IMR-90 (cell line): ENCODE results near the gene TMEM131. TPM values are rescaled to one million over a fixed set of nuclear protein-coding genes. Genes with fewer than 3 reads are reported as not detected.

Source experiments
- ATAC-seq: fragments of 200-7000 bp; cut with Tn5 transposase; 2 replicates; pipeline ENCODE4 v1.9.1; 2020; ENCODE audit warnings: low read depth, mild to moderate bottlenecking, moderate library complexity
- BruUV-seq: library from RNA; stranded (reverse); fragments of 400-500 nt; replicated peaks from 2 replicates; lab custom pipeline; 2021; lab: Mats Ljungman, UMichigan
- CTCF ChIA-PET: fragments of 300-600 bp; formaldehyde crosslinking; extraction: SDS; loops from one replicate; lab custom pipeline; 2021; ENCODE audit warnings: antibody characterized with exemption; lab: Yijun Ruan, JAX
- POLR2A ChIA-PET: fragments of 300-600 bp; sonication (Branson Sonifier 250); formaldehyde crosslinking; loops from one replicate; lab custom pipeline; 2022; ENCODE audit warnings: antibody characterized with exemption; ENCODE audit not compliant: unreplicated experiment; lab: Charles Lee
- DNase-seq: peaks from one replicate; pipeline ENCODE4 v3.0.0; 2013
- H2AFZ ChIP-seq: replicated peaks from 2 replicates; pipeline ENCODE3; 2013; ENCODE audit warnings: low read length, mild to moderate bottlenecking; ENCODE audit not compliant: poor library complexity
- H2AK5ac ChIP-seq: 2 replicates; pipeline ENCODE4 v1.6.1; 2013; ENCODE audit warnings: low read depth, low read length, inconsistent platforms
- H2AK9ac ChIP-seq: replicated peaks from 2 replicates; pipeline ENCODE3; 2013; ENCODE audit warnings: mild to moderate bottlenecking, low read depth, low read length, moderate library complexity; ENCODE audit not compliant: poor library complexity
- H2BK120ac ChIP-seq: 2 replicates; pipeline ENCODE4 v1.6.1; 2013; ENCODE audit warnings: low read depth, low read length, inconsistent platforms
- H2BK15ac ChIP-seq: 3 replicates; pipeline ENCODE4 v1.6.1; 2013; ENCODE audit warnings: low read depth, low read length, inconsistent platforms
- H2BK20ac ChIP-seq: 2 replicates; pipeline ENCODE4 v1.6.1; 2013; ENCODE audit warnings: low read depth, mild to moderate bottlenecking, inconsistent platforms, low read length, moderate library complexity
- H2BK5ac ChIP-seq: 2 replicates; pipeline ENCODE4 v1.6.1; 2013; ENCODE audit warnings: mild to moderate bottlenecking, low read depth, low read length, inconsistent platforms; ENCODE audit not compliant: poor library complexity, severe bottlenecking
- H3K14ac ChIP-seq: replicated peaks from 2 replicates; pipeline ENCODE4 v1.6.1; 2013; ENCODE audit warnings: low read depth, low read length, inconsistent platforms
- H3K18ac ChIP-seq: 2 replicates; pipeline ENCODE4 v1.6.1; 2013; ENCODE audit warnings: low read depth, low read length, control low read depth
- H3K23ac ChIP-seq: 2 replicates; pipeline ENCODE4 v1.6.1; 2013; ENCODE audit warnings: low read depth, low read length, inconsistent platforms
- H3K27ac ChIP-seq: 2 replicates; pipeline ENCODE4 v1.5.1; 2013; ENCODE audit warnings: mild to moderate bottlenecking, control low read depth, low read length; ENCODE audit not compliant: insufficient read depth
- H3K27me3 ChIP-seq: 2 replicates; pipeline ENCODE4 v1.6.1; 2013; ENCODE audit warnings: low read length; ENCODE audit not compliant: control insufficient read depth, insufficient read depth
- H3K36me3 ChIP-seq: 2 replicates; pipeline ENCODE4 v1.6.1; 2013; ENCODE audit warnings: low read length, mixed read lengths; ENCODE audit not compliant: control insufficient read depth, insufficient read depth
- H3K4ac ChIP-seq: 2 replicates; pipeline ENCODE4 v1.6.1; 2013; ENCODE audit warnings: low read depth, low read length, inconsistent platforms
- H3K4me1 ChIP-seq: 2 replicates; pipeline ENCODE4 v1.6.1; 2013; ENCODE audit warnings: low read length, mixed read lengths; ENCODE audit not compliant: control insufficient read depth, insufficient read depth
- H3K4me2 ChIP-seq: 2 replicates; pipeline ENCODE4 v1.6.1; 2013; ENCODE audit warnings: low read depth, mild to moderate bottlenecking, control low read depth, low read length, moderate library complexity
- H3K4me3 ChIP-seq: 2 replicates; pipeline ENCODE4 v1.5.1; 2013; ENCODE audit warnings: low read depth, mild to moderate bottlenecking, control low read depth, low read length, moderate library complexity; ENCODE audit not compliant: insufficient read depth
- H3K56ac ChIP-seq: 2 replicates; pipeline ENCODE4 v1.6.1; 2013; ENCODE audit warnings: low read length, inconsistent platforms; ENCODE audit not compliant: insufficient read depth; ENCODE audit errors: extremely low read depth
- H3K79me1 ChIP-seq, 2 experiments: 2 replicates each; pipeline ENCODE4 v1.6.1; 2013; ENCODE audit warnings: low read length in 2 of 2, inconsistent platforms in 1 of 2, low read depth in 1 of 2
- H3K9ac ChIP-seq: 2 replicates; pipeline ENCODE4 v1.6.1; 2013; ENCODE audit warnings: low read depth, low read length, control low read depth
- H3K9me1 ChIP-seq: 2 replicates; pipeline ENCODE4 v1.6.1; 2013; ENCODE audit warnings: low read length, inconsistent platforms; ENCODE audit not compliant: insufficient read depth
- H3K9me3 ChIP-seq: 2 replicates; pipeline ENCODE4 v1.6.1; 2013; ENCODE audit warnings: low read length; ENCODE audit not compliant: control insufficient read depth, insufficient read depth
- H4K20me1 ChIP-seq: 2 replicates; pipeline ENCODE4 v1.6.1; 2013; ENCODE audit warnings: low read length, inconsistent platforms; ENCODE audit not compliant: insufficient read depth
- H4K5ac ChIP-seq: 2 replicates; pipeline ENCODE4 v1.6.1; 2013; ENCODE audit warnings: mild to moderate bottlenecking, low read depth, low read length, control low read depth
- H4K8ac ChIP-seq, 2 experiments: 2 replicates each; pipeline ENCODE4 v1.6.1; 2013; ENCODE audit warnings: low read depth in 2 of 2, low read length in 2 of 2, control low read depth in 1 of 2, inconsistent platforms in 1 of 2
- H4K91ac ChIP-seq: 2 replicates; pipeline ENCODE4 v1.6.1; 2013; ENCODE audit warnings: low read depth, low read length, inconsistent platforms; ENCODE audit not compliant: insufficient read depth
- CEBPB ChIP-seq: IDR thresholded peaks from 2 replicates; pipeline ENCODE4 v1.6.1; 2012; ENCODE audit warnings: low read depth, low read length, improper control_type of control experiment
- CHD1 ChIP-seq: IDR thresholded peaks from 2 replicates; pipeline ENCODE4 v1.6.1; 2012; ENCODE audit warnings: low read depth, low read length, improper control_type of control experiment
- FOS ChIP-seq: fragments of 150-350 bp; IDR thresholded peaks from 2 replicates; pipeline ENCODE4 v1.6.1; 2016; ENCODE audit warnings: low read depth, low read length
- MAFK ChIP-seq: IDR thresholded peaks from 2 replicates; pipeline ENCODE4 v1.6.1; 2012; ENCODE audit warnings: low read depth, low read length, improper control_type of control experiment
- MXI1 ChIP-seq: IDR thresholded peaks from 2 replicates; pipeline ENCODE4 v1.6.1; 2012; ENCODE audit warnings: low read depth, mild to moderate bottlenecking, low read length, moderate library complexity, borderline replicate concordance
- NFE2L2 ChIP-seq: fragments of 150-350 bp; IDR thresholded peaks from 2 replicates; pipeline ENCODE4 v1.6.1; 2016; ENCODE audit warnings: low read depth, mild to moderate bottlenecking, low read length
- POLR2A ChIP-seq: IDR thresholded peaks from 2 replicates; pipeline ENCODE4 v1.6.1; 2012; ENCODE audit warnings: mild to moderate bottlenecking, low read depth, low read length
- RCOR1 ChIP-seq: IDR thresholded peaks from 2 replicates; pipeline ENCODE4 v1.6.1; 2012; ENCODE audit warnings: mild to moderate bottlenecking, low read length, improper control_type of control experiment; ENCODE audit not compliant: insufficient replicate concordance
- WGBS, 2 experiments: methylation state at CpG; one replicate each; pipeline versions ENCODE4 v1.1.5 to v1.1.7; 2013; ENCODE audit warnings: missing lambda C conversion rate in 2 of 2; ENCODE audit not compliant: insufficient read length in 1 of 2; ENCODE audit errors: extremely low coverage in 2 of 2; 5-methylcytosine and 5-hydroxymethylcytosine counted together
- dilution Hi-C: fragments of 300-500 bp; cut with HindIII; formaldehyde crosslinking; loops from one replicate; pipeline ENCODE4 v1.14.3; 2018; ENCODE audit warnings: low sequenced_read_pairs; ENCODE audit not compliant: unreplicated experiment
- in situ Hi-C: fragments of 300-500 bp; cut with MboI; formaldehyde crosslinking; loops from 3 replicates; pipeline ENCODE4 v1.14.3; 2019; ENCODE audit warnings: low sequenced_read_pairs, inconsistent platforms, mixed read lengths
- intact Hi-C: fragments of 100-400 bp; cut with micrococcal nuclease; formaldehyde crosslinking; loops from 2 replicates; pipeline ENCODE4 v1.10.0; 2022
- polyA plus RNA-seq, 3 experiments: library from polyadenylated mRNA; depleted of rRNA; stranded (reverse); fragments of >200 nt; gene quantifications; 2 replicates each; pipeline ENCODE4 v1.2.3, GENCODE V29; 2012; ENCODE audit warnings: low replicate concordance in 1 of 3
- total RNA-seq: library from RNA; depleted of rRNA; stranded (reverse); fragments of >200 nt; gene quantifications from 2 replicates; pipeline ENCODE4 v1.2.3, GENCODE V29; 2012
- TF ChIP-seq, protein P1 (sequence below): conservative IDR thresholded peaks from 2 replicates; pipeline ENCODE4 v1.5.1; 2012; ENCODE audit warnings: mild to moderate bottlenecking, low read depth, low read length, improper control_type of control experiment
- TF ChIP-seq, protein P2 (sequence below): fragments of 150-350 bp; IDR thresholded peaks from 2 replicates; pipeline ENCODE4 v1.6.1; 2016; ENCODE audit warnings: low read depth, mild to moderate bottlenecking, low read length, moderate library complexity, borderline replicate concordance
- TF ChIP-seq, protein P3 (sequence below): fragments of 150-350 bp; IDR thresholded peaks from 2 replicates; pipeline ENCODE4 v1.6.1; 2017; ENCODE audit warnings: mild to moderate bottlenecking, antibody characterized with exemption, low read length, low read depth

Gene TMEM131
- total and polyA plus RNA-seq, 2 of the 4 experiments (the other 2 are of a cell fraction) = 13.3 to 14.0 TPM

DNA sequence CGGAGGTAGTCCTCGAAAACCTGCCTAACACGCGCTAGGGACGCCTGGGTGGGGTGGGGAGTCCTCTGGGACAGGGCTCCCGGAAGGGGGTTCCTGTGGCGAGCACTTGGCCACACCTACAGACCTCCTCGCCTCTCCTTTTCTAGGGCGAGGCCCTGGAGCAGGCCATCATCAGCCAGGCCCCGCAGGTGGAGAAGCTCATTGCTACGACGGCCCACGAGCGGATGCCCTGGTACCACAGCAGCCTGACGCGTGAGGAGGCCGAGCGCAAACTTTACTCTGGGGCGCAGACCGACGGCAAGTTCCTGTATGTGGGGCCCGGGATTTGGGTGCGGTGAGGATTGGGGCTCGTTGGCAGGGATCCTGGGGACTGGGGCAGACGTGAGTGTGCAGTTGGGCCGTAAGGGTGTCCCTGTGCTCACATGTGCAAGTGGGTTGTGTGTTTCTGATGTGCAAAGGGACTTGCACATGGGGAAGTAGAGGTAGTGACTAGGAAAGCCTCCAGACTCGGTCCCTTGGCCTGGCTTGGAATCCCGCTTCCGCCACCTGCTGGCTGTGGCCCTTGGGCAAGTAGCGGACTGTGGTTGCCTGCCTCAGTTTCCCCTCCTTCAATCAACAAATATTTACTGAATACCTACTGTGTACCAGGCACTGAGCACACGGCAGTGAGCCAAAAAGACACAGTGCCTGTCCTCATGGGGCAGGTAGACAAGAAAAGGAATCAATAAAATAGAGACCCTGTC lies 270.6 kb downstream of the TMEM131 start:
- intact Hi-C loops = no loop called here
- WGBS, 2 experiments = 91% methylated on average over 10 of the region's 31 CpGs; no CpG with 5 or more reads in 1 of the 2 experiments

More for the DNA sequence above, 270.6 kb downstream of the TMEM131 start:
- H3K14ac ChIP-seq = no peak overlapping the region
- H2AK5ac ChIP-seq = no peak overlapping the region
- no peak overlapping the region for H4K8ac ChIP-seq
- ATAC-seq (no peak), DNase-seq (no peak)
- no peaks in the 10 kb centered on the region for H3K4me1 ChIP-seq
- no peak overlapping the region for H3K4me3 ChIP-seq
- no peak overlapping the region for H2BK20ac ChIP-seq
- H3K27me3 ChIP-seq = peaks cover 13% of the 10 kb centered on the region; the same call in 1 of the 2 replicates
- H3K23ac ChIP-seq = no peak overlapping the region
- TF ChIP-seq RCOR1 (no peak), POLR2A (no peak), CEBPB (no peak), CHD1 (no peak), MAFK (no peak), MXI1 (no peak), NFE2L2 (no peak), FOS (no peak)
- TF ChIP-seq, protein P1, sequence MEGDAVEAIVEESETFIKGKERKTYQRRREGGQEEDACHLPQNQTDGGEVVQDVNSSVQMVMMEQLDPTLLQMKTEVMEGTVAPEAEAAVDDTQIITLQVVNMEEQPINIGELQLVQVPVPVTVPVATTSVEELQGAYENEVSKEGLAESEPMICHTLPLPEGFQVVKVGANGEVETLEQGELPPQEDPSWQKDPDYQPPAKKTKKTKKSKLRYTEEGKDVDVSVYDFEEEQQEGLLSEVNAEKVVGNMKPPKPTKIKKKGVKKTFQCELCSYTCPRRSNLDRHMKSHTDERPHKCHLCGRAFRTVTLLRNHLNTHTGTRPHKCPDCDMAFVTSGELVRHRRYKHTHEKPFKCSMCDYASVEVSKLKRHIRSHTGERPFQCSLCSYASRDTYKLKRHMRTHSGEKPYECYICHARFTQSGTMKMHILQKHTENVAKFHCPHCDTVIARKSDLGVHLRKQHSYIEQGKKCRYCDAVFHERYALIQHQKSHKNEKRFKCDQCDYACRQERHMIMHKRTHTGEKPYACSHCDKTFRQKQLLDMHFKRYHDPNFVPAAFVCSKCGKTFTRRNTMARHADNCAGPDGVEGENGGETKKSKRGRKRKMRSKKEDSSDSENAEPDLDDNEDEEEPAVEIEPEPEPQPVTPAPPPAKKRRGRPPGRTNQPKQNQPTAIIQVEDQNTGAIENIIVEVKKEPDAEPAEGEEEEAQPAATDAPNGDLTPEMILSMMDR = no peak
- TF ChIP-seq, protein P2, sequence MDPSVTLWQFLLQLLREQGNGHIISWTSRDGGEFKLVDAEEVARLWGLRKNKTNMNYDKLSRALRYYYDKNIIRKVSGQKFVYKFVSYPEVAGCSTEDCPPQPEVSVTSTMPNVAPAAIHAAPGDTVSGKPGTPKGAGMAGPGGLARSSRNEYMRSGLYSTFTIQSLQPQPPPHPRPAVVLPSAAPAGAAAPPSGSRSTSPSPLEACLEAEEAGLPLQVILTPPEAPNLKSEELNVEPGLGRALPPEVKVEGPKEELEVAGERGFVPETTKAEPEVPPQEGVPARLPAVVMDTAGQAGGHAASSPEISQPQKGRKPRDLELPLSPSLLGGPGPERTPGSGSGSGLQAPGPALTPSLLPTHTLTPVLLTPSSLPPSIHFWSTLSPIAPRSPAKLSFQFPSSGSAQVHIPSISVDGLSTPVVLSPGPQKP = no peak
- TF ChIP-seq, protein P3, sequence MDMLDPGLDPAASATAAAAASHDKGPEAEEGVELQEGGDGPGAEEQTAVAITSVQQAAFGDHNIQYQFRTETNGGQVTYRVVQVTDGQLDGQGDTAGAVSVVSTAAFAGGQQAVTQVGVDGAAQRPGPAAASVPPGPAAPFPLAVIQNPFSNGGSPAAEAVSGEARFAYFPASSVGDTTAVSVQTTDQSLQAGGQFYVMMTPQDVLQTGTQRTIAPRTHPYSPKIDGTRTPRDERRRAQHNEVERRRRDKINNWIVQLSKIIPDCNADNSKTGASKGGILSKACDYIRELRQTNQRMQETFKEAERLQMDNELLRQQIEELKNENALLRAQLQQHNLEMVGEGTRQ = no peak
- no peak overlapping the region for H2AK9ac ChIP-seq
- H2BK15ac ChIP-seq = no peak overlapping the region
- dilution Hi-C loops = no loop called here
- ChIA-PET CTCF (interaction anchor here (1.2 kb wide), 1 partner anchor 61 kb away, joined by 5 read pairs; the partner anchor contains the start of gene ACTR1B), POLR2A (no interaction called here)
- in situ Hi-C loops = no loop called here
- no peak overlapping the region for H4K91ac ChIP-seq
- H2BK120ac ChIP-seq = no peak overlapping the region
- no peaks in the 10 kb centered on the region for H4K20me1 ChIP-seq
- peaks cover 3% of the 10 kb centered on the region; the same call in 1 of the 2 replicates for H3K9me3 ChIP-seq
- H3K9me1 ChIP-seq = no peaks in the 10 kb centered on the region
- H2BK5ac ChIP-seq = no peak overlapping the region
- H3K27ac ChIP-seq = no peak overlapping the region
- H3K18ac ChIP-seq = no peak overlapping the region
- H2AFZ ChIP-seq = no peak overlapping the region
- no peak overlapping the region for H3K4ac ChIP-seq
- no peaks in the 10 kb centered on the region for H3K79me1 ChIP-seq
- no peak overlapping the region for H4K5ac ChIP-seq
- no peak overlapping the region for H3K4me2 ChIP-seq
- BruUV-seq = no TSS peak
- no peak overlapping the region for H3K9ac ChIP-seq
- no peak overlapping the region for H3K56ac ChIP-seq
- no peaks in the 10 kb centered on the region for H3K36me3 ChIP-seq
